DOHH2 (cell line): ENCODE results near the gene C6orf52.

Experiments used
- H3F3A ChIP-seq: fragments of 200-600 bp; sonication (generic), shearing (Covaris generic); 2 replicates; pipeline ENCODE4 v1.6.0; 2016; ENCODE audit warnings: antibody characterized with exemption, mild to moderate bottlenecking; ENCODE audit not compliant: control insufficient read depth, insufficient read depth
- H3K27ac ChIP-seq: fragments of 200-600 bp; sonication (generic); 2 replicates; pipeline ENCODE4 v1.5.1; 2014; ENCODE audit warnings: low read depth, mild to moderate bottlenecking, low read length, moderate library complexity
- H3K27me3 ChIP-seq: fragments of 200-600 bp; sonication (generic); 2 replicates; pipeline ENCODE4 v1.6.1; 2014; ENCODE audit warnings: mild to moderate bottlenecking, low read length, mixed read lengths; ENCODE audit not compliant: control insufficient read depth
- H3K36me3 ChIP-seq: fragments of 200-600 bp; sonication (generic); 2 replicates; pipeline ENCODE4 v1.6.1; 2014; ENCODE audit warnings: mild to moderate bottlenecking, low read length, moderate library complexity, mixed read lengths; ENCODE audit not compliant: control insufficient read depth
- H3K4me1 ChIP-seq: fragments of 200-600 bp; sonication (generic); 2 replicates; pipeline ENCODE4 v1.6.1; 2014; ENCODE audit warnings: mild to moderate bottlenecking, low read length, mixed read lengths; ENCODE audit not compliant: control insufficient read depth
- H3K4me2 ChIP-seq: fragments of 200-600 bp; sonication (generic); 2 replicates; pipeline ENCODE4 v1.6.0; 2014; ENCODE audit warnings: mild to moderate bottlenecking, low read length, moderate library complexity
- H3K4me3 ChIP-seq: fragments of 200-600 bp; sonication (generic); 2 replicates; pipeline ENCODE4 v1.5.1; 2014; ENCODE audit warnings: mild to moderate bottlenecking, low read length, mixed read lengths
- H3K79me2 ChIP-seq: fragments of 200-600 bp; sonication (generic); 2 replicates; pipeline ENCODE4 v1.6.1; 2014; ENCODE audit warnings: mild to moderate bottlenecking, low read length, mixed read lengths; ENCODE audit not compliant: control insufficient read depth
- H3K9me2 ChIP-seq: fragments of 200-600 bp; sonication (generic); replicated peaks from 2 replicates; pipeline ENCODE4 v1.6.1; 2014; ENCODE audit warnings: mild to moderate bottlenecking, low read length, mixed read lengths; ENCODE audit not compliant: control insufficient read depth
- H3K9me3 ChIP-seq: fragments of 200-600 bp; sonication (generic); 2 replicates; pipeline ENCODE4 v1.6.1; 2014; ENCODE audit warnings: antibody characterized with exemption, low read length, mixed read lengths; ENCODE audit not compliant: control insufficient read depth, insufficient read depth
- H4K20me1 ChIP-seq: fragments of 200-600 bp; sonication (generic); 2 replicates; pipeline ENCODE4 v1.6.0; 2014; ENCODE audit warnings: low read depth, mild to moderate bottlenecking, antibody characterized with exemption, low read length, moderate library complexity; ENCODE audit not compliant: control insufficient read depth, insufficient read depth
- EZH2phosphoT487 ChIP-seq: fragments of 200-600 bp; sonication (generic); IDR thresholded peaks from 2 replicates; pipeline ENCODE4 v1.6.1; 2017; ENCODE audit warnings: borderline replicate concordance, mild to moderate bottlenecking, antibody characterized with exemption, low read length, moderate library complexity, mixed read lengths
- TF ChIP-seq, protein P1 (sequence below): fragments of 200-600 bp; sonication (generic); IDR thresholded peaks from one replicate; pipeline ENCODE4 v1.5.1; 2014; ENCODE audit warnings: antibody characterized with exemption, mild to moderate bottlenecking, low read depth, low read length; ENCODE audit not compliant: poor library complexity, severe bottlenecking

The C6orf52 gene

DNA sequence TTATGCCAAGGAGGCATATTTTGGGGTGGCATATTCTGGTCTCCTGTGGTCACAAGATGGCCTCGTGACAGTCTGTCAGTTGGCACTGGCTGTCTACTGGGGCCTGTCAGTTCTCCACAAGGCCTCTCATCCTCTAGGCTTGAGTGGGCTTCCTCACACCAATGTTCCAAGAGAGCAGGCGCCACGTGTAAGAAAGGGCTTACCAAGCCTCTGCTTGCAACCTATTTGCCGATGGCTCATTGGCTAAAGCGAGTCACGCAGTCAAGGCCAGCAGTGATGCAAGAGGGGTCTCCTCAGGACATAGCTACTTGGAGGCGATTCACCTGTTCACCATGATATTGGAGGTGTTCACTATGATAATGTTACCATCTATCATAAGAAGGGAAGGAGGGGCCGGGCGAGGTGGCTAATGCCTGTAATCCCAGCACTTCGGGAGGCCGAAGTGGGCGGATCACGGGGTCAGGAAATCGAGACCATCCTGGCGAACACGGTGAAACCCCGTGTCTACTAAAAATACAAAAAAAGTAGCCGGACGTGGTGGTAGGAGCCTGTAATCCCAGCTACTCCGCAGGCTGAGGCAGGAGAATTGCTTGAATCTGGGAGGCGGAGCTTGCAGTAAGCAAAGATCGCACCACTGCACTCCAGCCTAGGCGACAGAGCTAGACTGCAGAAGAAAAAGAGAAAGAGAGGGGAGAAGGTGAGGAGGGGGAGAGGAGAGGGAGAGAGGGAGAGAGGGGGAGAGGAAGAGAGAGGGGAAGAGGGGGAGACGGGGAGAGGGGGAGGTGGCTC lies 35.3 kb downstream of the C6orf52 start:
- no peaks in the 10 kb centered on the region for H3F3A ChIP-seq
- no peaks in the 10 kb centered on the region for H3K79me2 ChIP-seq
- TF ChIP-seq, protein P1, sequence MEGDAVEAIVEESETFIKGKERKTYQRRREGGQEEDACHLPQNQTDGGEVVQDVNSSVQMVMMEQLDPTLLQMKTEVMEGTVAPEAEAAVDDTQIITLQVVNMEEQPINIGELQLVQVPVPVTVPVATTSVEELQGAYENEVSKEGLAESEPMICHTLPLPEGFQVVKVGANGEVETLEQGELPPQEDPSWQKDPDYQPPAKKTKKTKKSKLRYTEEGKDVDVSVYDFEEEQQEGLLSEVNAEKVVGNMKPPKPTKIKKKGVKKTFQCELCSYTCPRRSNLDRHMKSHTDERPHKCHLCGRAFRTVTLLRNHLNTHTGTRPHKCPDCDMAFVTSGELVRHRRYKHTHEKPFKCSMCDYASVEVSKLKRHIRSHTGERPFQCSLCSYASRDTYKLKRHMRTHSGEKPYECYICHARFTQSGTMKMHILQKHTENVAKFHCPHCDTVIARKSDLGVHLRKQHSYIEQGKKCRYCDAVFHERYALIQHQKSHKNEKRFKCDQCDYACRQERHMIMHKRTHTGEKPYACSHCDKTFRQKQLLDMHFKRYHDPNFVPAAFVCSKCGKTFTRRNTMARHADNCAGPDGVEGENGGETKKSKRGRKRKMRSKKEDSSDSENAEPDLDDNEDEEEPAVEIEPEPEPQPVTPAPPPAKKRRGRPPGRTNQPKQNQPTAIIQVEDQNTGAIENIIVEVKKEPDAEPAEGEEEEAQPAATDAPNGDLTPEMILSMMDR = no peak
- TF ChIP-seq EZH2phosphoT487 = no peak
- H3K9me3 ChIP-seq = no peaks in the 10 kb centered on the region
- no peaks in the 10 kb centered on the region for H3K36me3 ChIP-seq
- no peaks in the 10 kb centered on the region for H3K4me1 ChIP-seq
- H3K27me3 ChIP-seq = peaks cover 20% of the 10 kb centered on the region
- H3K9me2 ChIP-seq = no peaks in the 10 kb centered on the region
- no peak overlapping the region for H3K4me2 ChIP-seq
- H4K20me1 ChIP-seq = no peaks in the 10 kb centered on the region
- no peak overlapping the region for H3K27ac ChIP-seq
- H3K4me3 ChIP-seq = no peak overlapping the region

DNA sequence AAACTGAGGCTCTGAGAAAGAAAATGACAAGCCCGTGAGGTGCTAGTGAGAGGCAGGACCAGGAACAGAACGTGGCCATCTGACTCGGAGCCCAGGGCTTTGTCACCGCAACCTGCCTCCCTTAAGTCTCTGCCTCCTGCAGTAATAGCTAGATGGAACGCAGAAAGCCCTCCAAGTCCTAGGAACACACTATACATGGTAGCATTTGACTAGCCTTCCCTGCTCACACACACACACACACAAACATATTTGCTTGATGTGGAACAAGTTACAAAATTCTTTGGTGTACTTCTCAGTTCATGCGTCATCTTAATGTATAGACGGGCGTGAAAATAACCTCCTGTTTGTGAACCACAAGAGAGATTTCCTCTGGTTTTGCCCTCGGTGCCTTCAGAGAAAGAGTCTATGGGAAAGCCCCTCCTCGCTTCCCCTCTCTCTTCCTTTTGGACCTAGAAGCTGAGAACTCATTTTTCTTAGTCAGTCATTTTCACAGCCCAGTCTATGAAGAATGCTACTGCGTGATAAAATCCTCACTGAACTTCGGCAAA lies 38.8 kb downstream of the C6orf52 start:
- no peaks in the 10 kb centered on the region for H3K79me2 ChIP-seq
- no peak overlapping the region for H3K4me2 ChIP-seq

DNA sequence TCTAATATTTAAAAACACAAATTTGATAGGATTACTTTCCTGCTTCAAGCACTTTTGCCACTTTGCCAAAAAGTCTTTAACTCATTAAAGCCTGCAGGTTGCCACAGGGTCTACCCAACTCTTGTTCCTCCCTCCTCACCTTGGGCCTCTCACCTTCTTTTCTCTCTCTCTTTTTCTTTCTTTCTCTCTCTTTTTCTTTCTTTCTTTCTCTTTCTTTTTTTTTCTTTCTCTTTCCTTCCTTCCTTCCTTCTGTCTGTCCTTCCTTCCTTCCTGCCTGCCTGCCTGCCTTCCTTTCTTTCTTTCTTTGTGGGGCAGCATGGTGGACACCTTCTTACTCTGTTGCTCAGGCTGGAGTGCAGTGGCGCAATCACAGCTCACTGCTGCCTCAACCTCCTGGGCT lies 50.2 kb downstream of the C6orf52 start:
- Histone ChIP-seq H3F3A (no peaks in the 10 kb centered on the region), H3K27me3 (no peaks in the 10 kb centered on the region), H4K20me1 (no peaks in the 10 kb centered on the region), H3K4me1 (peaks cover 25% of the 10 kb centered on the region), H3K27ac (no peak overlapping the region), H3K4me2 (no peak overlapping the region), H3K36me3 (no peaks in the 10 kb centered on the region), H3K79me2 (no peaks in the 10 kb centered on the region), H3K4me3 (no peak overlapping the region), H3K9me3 (no peaks in the 10 kb centered on the region), H3K9me2 (no peaks in the 10 kb centered on the region)
- TF ChIP-seq, protein P1 = no peak
- TF ChIP-seq EZH2phosphoT487 = no peak

More for the DNA sequence above, 38.8 kb downstream of the C6orf52 start:
- Histone ChIP-seq H3K9me3 (no peaks in the 10 kb centered on the region), H3K4me3 (no peak overlapping the region), H3K4me1 (no peaks in the 10 kb centered on the region), H4K20me1 (no peaks in the 10 kb centered on the region), H3F3A (no peaks in the 10 kb centered on the region), H3K27ac (no peak overlapping the region), H3K36me3 (no peaks in the 10 kb centered on the region), H3K27me3 (peaks cover 20% of the 10 kb centered on the region), H3K9me2 (no peaks in the 10 kb centered on the region)
- TF ChIP-seq, protein P1 = no peak
- TF ChIP-seq EZH2phosphoT487 = no peak
